ENCODE results near the gene SP140L.

SP140L gene

DNA sequence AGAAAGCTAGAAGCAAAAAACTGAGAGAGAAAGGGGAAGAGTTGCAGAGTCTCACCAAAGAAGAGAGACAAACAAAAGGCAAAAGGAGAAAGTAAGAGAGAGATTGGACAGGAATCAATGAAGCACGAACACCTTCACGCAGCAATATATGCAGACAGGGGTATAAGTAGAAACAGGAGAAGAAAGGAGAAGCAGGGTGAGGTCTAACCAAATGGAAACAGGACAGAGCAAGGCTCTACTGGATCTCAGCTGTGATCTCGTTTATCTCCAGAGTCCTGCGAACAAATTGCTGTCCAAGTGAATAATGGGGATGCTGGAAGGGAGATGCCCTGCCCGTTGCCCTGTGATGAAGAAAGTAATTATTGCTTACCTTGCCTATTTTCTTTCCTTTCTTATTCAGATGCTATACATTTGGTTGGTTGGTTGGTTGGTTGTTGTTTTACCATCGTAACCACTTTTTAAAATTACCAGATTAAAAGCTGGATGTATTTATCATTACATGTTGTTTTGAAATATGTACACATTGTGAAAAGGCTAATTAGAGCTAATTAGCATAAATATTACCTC, 123.0 kb downstream of the SP140L start:
- DNase-seq (ENCODE audit: low read depth) = no peak
- TF ChIP-seq, protein P1, sequence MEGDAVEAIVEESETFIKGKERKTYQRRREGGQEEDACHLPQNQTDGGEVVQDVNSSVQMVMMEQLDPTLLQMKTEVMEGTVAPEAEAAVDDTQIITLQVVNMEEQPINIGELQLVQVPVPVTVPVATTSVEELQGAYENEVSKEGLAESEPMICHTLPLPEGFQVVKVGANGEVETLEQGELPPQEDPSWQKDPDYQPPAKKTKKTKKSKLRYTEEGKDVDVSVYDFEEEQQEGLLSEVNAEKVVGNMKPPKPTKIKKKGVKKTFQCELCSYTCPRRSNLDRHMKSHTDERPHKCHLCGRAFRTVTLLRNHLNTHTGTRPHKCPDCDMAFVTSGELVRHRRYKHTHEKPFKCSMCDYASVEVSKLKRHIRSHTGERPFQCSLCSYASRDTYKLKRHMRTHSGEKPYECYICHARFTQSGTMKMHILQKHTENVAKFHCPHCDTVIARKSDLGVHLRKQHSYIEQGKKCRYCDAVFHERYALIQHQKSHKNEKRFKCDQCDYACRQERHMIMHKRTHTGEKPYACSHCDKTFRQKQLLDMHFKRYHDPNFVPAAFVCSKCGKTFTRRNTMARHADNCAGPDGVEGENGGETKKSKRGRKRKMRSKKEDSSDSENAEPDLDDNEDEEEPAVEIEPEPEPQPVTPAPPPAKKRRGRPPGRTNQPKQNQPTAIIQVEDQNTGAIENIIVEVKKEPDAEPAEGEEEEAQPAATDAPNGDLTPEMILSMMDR (conservative IDR thresholded peaks at IDR 0.05; ENCODE audit: low read depth, low read length) = no peak
- H3K4me3 ChIP-seq (ENCODE audit: low read length) = no peak overlapping the region

DNA sequence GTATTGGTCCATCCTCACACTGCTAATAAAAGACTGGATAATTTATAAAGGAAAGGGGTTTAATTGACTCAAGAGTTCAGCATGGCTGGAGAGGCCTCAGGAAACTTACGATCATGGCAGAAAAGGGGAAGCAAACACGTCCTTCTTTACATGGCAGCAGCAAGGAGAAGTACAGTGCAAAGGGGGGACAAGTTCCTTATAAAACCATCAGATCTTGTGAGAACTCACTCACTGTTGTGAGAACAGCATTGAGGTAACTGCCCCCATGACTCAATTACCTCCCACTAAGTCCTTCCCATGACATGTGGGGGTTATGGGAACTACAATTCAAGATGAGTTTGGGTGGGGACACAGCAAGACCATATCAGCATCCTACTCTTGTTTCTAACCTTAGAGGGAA, 126.0 kb downstream of the SP140L start:
- no peak overlapping the region for H3K4me3 ChIP-seq (ENCODE audit: low read length)
- TF ChIP-seq, protein P1 (conservative IDR thresholded peaks at IDR 0.05; ENCODE audit: low read depth, low read length) = no peak
- DNase-seq (ENCODE audit: low read depth) = no peak
